Fibroblast of skin of scalp (primary cell): ENCODE data around the gene PCDH19. TPM values are rescaled to one million over a fixed set of nuclear protein-coding genes. Genes with fewer than 3 reads are reported as not detected.
"Not testable (repeated sequence)": the region's sequence is repeated elsewhere in the genome, so short reads cannot be mapped to it uniquely, and the experiment has no call there.

Experiments used
- DNase-seq: peaks from one replicate; pipeline ENCODE4 v3.0.0-alpha.2; 2013
- polyA plus RNA-seq, 2 experiments: library from polyadenylated mRNA; unstranded; fragments of 120-200 nt; gene quantifications; one replicate each; pipeline ENCODE4 v1.2.1, GENCODE V29; 2013; ENCODE audit not compliant: insufficient read length in 2 of 2

Gene PCDH19
- polyA plus RNA-seq (2013, experiment 1 of 2; ENCODE audit: insufficient read length): 0.98 TPM
- polyA plus RNA-seq (2013, experiment 2 of 2; ENCODE audit: insufficient read length): 1.3 TPM

GRCh38 chrX:100409610-100410590 is at the start of gene PCDH19:
Gene PCDH19 (minus strand): TSS chrX:100410273. CDS start chrX:100408597, 1,676 bp downstream.
- peak; percentile 74 for DNase-seq

- DNase-seq: peak; percentile 0
These were observed 39.9 kb upstream of the PCDH19 start for GRCh38 chrX:100449696-100450608.

- DNase-seq: peak; percentile 22
These were observed 37.8 kb upstream of the PCDH19 start for GRCh38 chrX:100447655-100448397.

- no peak for DNase-seq
These were observed 35.5 kb upstream of the PCDH19 start for GRCh38 chrX:100445593-100445992.

- not testable (repeated sequence) for DNase-seq
These were observed 31.2 kb upstream of the PCDH19 start for GRCh38 chrX:100441321-100441720.

GRCh38 chrX:100440006-100440405 is 29.9 kb upstream of the PCDH19 start:
- DNase-seq: no peak

GRCh38 chrX:100435726-100436125 is 25.7 kb upstream of the PCDH19 start:
- no peak for DNase-seq

GRCh38 chrX:100424012-100424411 is 13.9 kb upstream of the PCDH19 start:
- no peak for DNase-seq

GRCh38 chrX:100418556-100418955 is 8.5 kb upstream of the PCDH19 start:
- no peak for DNase-seq

GRCh38 chrX:100417681-100418080 is 7.6 kb upstream of the PCDH19 start:
- no peak for DNase-seq

GRCh38 chrX:100413229-100413628 is 3.2 kb upstream of the PCDH19 start:
- DNase-seq: peak; percentile 64

GRCh38 chrX:100411802-100412715 is 2.0 kb upstream of the PCDH19 start:
- no peak for DNase-seq

GRCh38 chrX:100410901-100411801 is 1.1 kb upstream of the PCDH19 start:
- DNase-seq: no peak

GRCh38 chrX:100408713-100409609 is 1.1 kb downstream of the PCDH19 start:
- DNase-seq: no peak

- no peak for DNase-seq
These were observed 2.0 kb downstream of the PCDH19 start for GRCh38 chrX:100407784-100408712.

- no peak for DNase-seq
These were observed 2.8 kb downstream of the PCDH19 start for GRCh38 chrX:100407147-100407783.

GRCh38 chrX:100405424-100405823 is 4.6 kb downstream of the PCDH19 start:
- DNase-seq: no peak
